HEK293 (cell line): ENCODE data around the gene CEP68.

Source experiments
- CTCF ChIA-PET: fragments of 350-600 bp; formaldehyde crosslinking; extraction: SDS; loops from one replicate; lab custom pipeline; 2021; ENCODE audit warnings: antibody characterized with exemption; lab: Yijun Ruan, JAX
- POLR2A ChIA-PET: fragments of 300-600 bp; formaldehyde crosslinking; extraction: SDS; loops from one replicate; lab custom pipeline; 2020; ENCODE audit warnings: antibody characterized with exemption, inconsistent platforms; lab: Yijun Ruan, JAX
- H3K27ac ChIP-seq: fragments of 200-500 bp; sonication (Bioruptor generic); 2 replicates; pipeline ENCODE4 v1.5.1; 2014; ENCODE audit warnings: low read depth, low read length, control low read depth, inconsistent platforms; ENCODE audit errors: extremely low read depth
- H3K36me3 ChIP-seq, 2 experiments: fragments of 200-500 bp in 1 of 2; sonication (Bioruptor generic) in 1 of 2; 1 replicate in 1 of 2; 2 replicates in 1 of 2; pipeline ENCODE4 v1.5.1; 2014 to 2017; ENCODE audit warnings: inconsistent platforms in 2 of 2, low read length in 2 of 2; ENCODE audit not compliant: control insufficient read depth in 2 of 2, insufficient read depth in 1 of 2
- H3K4me1 ChIP-seq: fragments of 200-500 bp; sonication (Bioruptor generic); 2 replicates; pipeline ENCODE4 v1.5.1; 2014; ENCODE audit warnings: mild to moderate bottlenecking, low read length, inconsistent platforms; ENCODE audit not compliant: control insufficient read depth, insufficient read depth
- H3K4me3 ChIP-seq: 2 replicates; pipeline ENCODE4 v1.5.1; 2011; ENCODE audit warnings: low read depth, mild to moderate bottlenecking, control low read depth, low read length, moderate library complexity
- H3K9me3 ChIP-seq: fragments of 200-500 bp; sonication (Bioruptor generic); 2 replicates; pipeline ENCODE4 v1.5.1; 2014; ENCODE audit warnings: low read depth, low read length, inconsistent platforms; ENCODE audit not compliant: control insufficient read depth, insufficient read depth
- GLI2 ChIP-seq: fragments of 450-650 bp; formaldehyde crosslinking; IDR thresholded peaks from 2 replicates; pipeline ENCODE4; 2017; ENCODE audit warnings: missing biosample characterization, missing genetic modification characterization, low read depth, borderline replicate concordance
- GLIS1 ChIP-seq: fragments of 450-650 bp; formaldehyde crosslinking; IDR thresholded peaks from 2 replicates; pipeline ENCODE4 v1.5.1; 2016; ENCODE audit warnings: missing biosample characterization, missing genetic modification characterization
- KLF16 ChIP-seq: fragments of 450-650 bp; formaldehyde crosslinking; IDR thresholded peaks from 2 replicates; pipeline ENCODE4 v1.5.1; 2017; ENCODE audit warnings: missing biosample characterization, missing genetic modification characterization
- KLF17 ChIP-seq: fragments of 450-650 bp; formaldehyde crosslinking; IDR thresholded peaks from 2 replicates; pipeline ENCODE4 v1.5.1; 2016; ENCODE audit warnings: missing biosample characterization, missing genetic modification characterization
- MZF1 ChIP-seq: fragments of 450-650 bp; formaldehyde crosslinking; IDR thresholded peaks from 2 replicates; pipeline ENCODE4 v1.5.1; 2017; ENCODE audit warnings: missing biosample characterization, missing genetic modification characterization, borderline replicate concordance
- SCRT2 ChIP-seq: fragments of 450-650 bp; formaldehyde crosslinking; IDR thresholded peaks from 2 replicates; pipeline ENCODE4 v1.5.1; 2016; ENCODE audit warnings: missing biosample characterization, missing genetic modification characterization
- ZBTB17 ChIP-seq: fragments of 450-650 bp; formaldehyde crosslinking; IDR thresholded peaks from 2 replicates; pipeline ENCODE4 v1.5.1; 2016; ENCODE audit warnings: missing biosample characterization, missing genetic modification characterization
- ZBTB20 ChIP-seq: fragments of 450-650 bp; formaldehyde crosslinking; IDR thresholded peaks from 2 replicates; pipeline ENCODE4 v1.5.1; 2016; ENCODE audit warnings: missing biosample characterization, missing genetic modification characterization
- ZBTB21 ChIP-seq: fragments of 450-650 bp; formaldehyde crosslinking; IDR thresholded peaks from 2 replicates; pipeline ENCODE4 v1.5.1; 2017; ENCODE audit warnings: missing biosample characterization, missing genetic modification characterization
- ZIC2 ChIP-seq: fragments of 450-650 bp; formaldehyde crosslinking; IDR thresholded peaks from 2 replicates; pipeline ENCODE4 v1.5.1; 2016; ENCODE audit warnings: missing biosample characterization, missing genetic modification characterization
- ZNF114 ChIP-seq: fragments of 450-650 bp; formaldehyde crosslinking; IDR thresholded peaks from 2 replicates; pipeline ENCODE4 v1.5.0; 2017; ENCODE audit warnings: missing biosample characterization, missing genetic modification characterization
- ZNF132 ChIP-seq: fragments of 450-650 bp; formaldehyde crosslinking; IDR thresholded peaks from 2 replicates; pipeline ENCODE4 v1.5.1; 2017; ENCODE audit warnings: missing biosample characterization, missing genetic modification characterization, borderline replicate concordance
- ZNF133 ChIP-seq: fragments of 450-650 bp; formaldehyde crosslinking; IDR thresholded peaks from 2 replicates; pipeline ENCODE4 v1.5.1; 2016; ENCODE audit warnings: missing biosample characterization, missing genetic modification characterization
- ZNF140 ChIP-seq: fragments of 450-650 bp; formaldehyde crosslinking; IDR thresholded peaks from 2 replicates; pipeline ENCODE4 v1.5.1; 2016; ENCODE audit warnings: missing biosample characterization, missing genetic modification characterization
- ZNF311 ChIP-seq: fragments of 450-650 bp; formaldehyde crosslinking; IDR thresholded peaks from 2 replicates; pipeline ENCODE4 v1.5.1; 2017; ENCODE audit warnings: missing biosample characterization, missing genetic modification characterization, borderline replicate concordance
- ZNF354C ChIP-seq: fragments of 450-650 bp; formaldehyde crosslinking; IDR thresholded peaks from 2 replicates; pipeline ENCODE4 v1.5.1; 2016; ENCODE audit warnings: missing biosample characterization, missing genetic modification characterization, low read depth, borderline replicate concordance
- ZNF37A ChIP-seq: fragments of 450-650 bp; IDR thresholded peaks from 2 replicates; pipeline ENCODE4 v1.5.1; 2018; ENCODE audit warnings: missing biosample characterization, missing genetic modification characterization
- ZNF580 ChIP-seq: fragments of 450-650 bp; formaldehyde crosslinking; IDR thresholded peaks from 2 replicates; pipeline ENCODE4 v1.5.1; 2016; ENCODE audit warnings: missing biosample characterization, missing genetic modification characterization
- ZNF585B ChIP-seq: fragments of 450-650 bp; formaldehyde crosslinking; IDR thresholded peaks from 2 replicates; pipeline ENCODE4 v1.5.1; 2016; ENCODE audit warnings: missing biosample characterization, missing genetic modification characterization
- ZNF596 ChIP-seq: fragments of 450-650 bp; IDR thresholded peaks from 2 replicates; pipeline ENCODE4 v1.5.0; 2018; ENCODE audit warnings: missing biosample characterization, mild to moderate bottlenecking, missing genetic modification characterization, moderate library complexity
- ZNF610 ChIP-seq: fragments of 450-650 bp; formaldehyde crosslinking; IDR thresholded peaks from 2 replicates; pipeline ENCODE4 v1.5.1; 2016; ENCODE audit warnings: missing biosample characterization, missing genetic modification characterization, borderline replicate concordance
- ZSCAN23 ChIP-seq: fragments of 450-650 bp; formaldehyde crosslinking; IDR thresholded peaks from 2 replicates; pipeline ENCODE4 v1.5.1; 2016; ENCODE audit warnings: missing biosample characterization, missing genetic modification characterization
- ZSCAN30 ChIP-seq: fragments of 450-650 bp; IDR thresholded peaks from 2 replicates; pipeline ENCODE4 v1.5.1; 2018; ENCODE audit warnings: missing biosample characterization, mild to moderate bottlenecking, missing genetic modification characterization, moderate library complexity
- ZSCAN5A ChIP-seq: fragments of 450-650 bp; formaldehyde crosslinking; IDR thresholded peaks from 2 replicates; pipeline ENCODE4 v1.5.1; 2016; ENCODE audit warnings: missing biosample characterization, missing genetic modification characterization

The CEP68 gene

GRCh38 chr2:65071499-65072180 lies 15.4 kb downstream of the CEP68 start:
- 0 out of 2 replicates have a peak, but pooled peaks have one; percentile 23 for TF ChIP-seq ZBTB17 (tag by site-specific recombination)
- TF ChIP-seq ZNF114, result no peak
- no peak for TF ChIP-seq ZNF311
- ChIA-PET POLR2A (interaction anchor here (1.0 kb wide), 1 partner anchor 59 kb away, joined by 5 read pairs; the partner anchor contains the start of gene RAB1A), CTCF (interaction anchor here (0.9 to 1.9 kb wide), 4 partner anchors 15 to 158 kb away, joined by 3 to 8 read pairs (median 4); no protein-coding TSS in a partner anchor)
- peaks cover 9% of the 10 kb centered on the region; the same call in 1 of the 2 replicates for H3K4me1 ChIP-seq
- H3K36me3 ChIP-seq, result peaks cover 12 to 72% of the 10 kb centered on the region in 2 experiments
- no peak overlapping the region for H3K4me3 ChIP-seq
- H3K27ac ChIP-seq, result no peak overlapping the region
- no peaks in the 10 kb centered on the region for H3K9me3 ChIP-seq

- Histone ChIP-seq H3K36me3 (peaks cover 12 to 75% of the 10 kb centered on the region in 2 experiments), H3K9me3 (no peaks in the 10 kb centered on the region), H3K27ac (no peak overlapping the region), H3K4me1 (peaks cover 9% of the 10 kb centered on the region; the same call in 1 of the 2 replicates), H3K4me3 (no peak overlapping the region)
- ChIA-PET CTCF (interaction anchor here (1.9 kb wide), 1 partner anchor 97 kb away, joined by 8 read pairs; no protein-coding TSS in a partner anchor), POLR2A (no interaction called here)
- TF ChIP-seq ZNF132 (tag by site-specific recombination) (no peak), ZNF596 (tag by site-specific recombination) (no peak), ZBTB20 (no peak), ZSCAN23 (tag by site-specific recombination) (no peak)
These were observed 16.2 kb downstream of the CEP68 start for GRCh38 chr2:65072181-65072970.

GRCh38 chr2:65073879-65074565 lies 17.8 kb downstream of the CEP68 start:
- TF ChIP-seq ZNF37A (tag by site-specific recombination) (no peak), ZNF580 (tag by site-specific recombination) (no peak), ZNF610 (no peak), ZSCAN5A (tag by site-specific recombination) (no peak), ZNF133 (tag by site-specific recombination) (no peak), ZBTB21 (no peak)
- TF ChIP-seq, all 188 proteins: peak for 0
- peaks cover 9% of the 10 kb centered on the region; the same call in 1 of the 2 replicates for H3K4me1 ChIP-seq
- H3K4me3 ChIP-seq, result no peak overlapping the region
- H3K9me3 ChIP-seq, result no peaks in the 10 kb centered on the region
- ChIA-PET CTCF (interaction anchor here (0.7 to 1.7 kb wide), 4 partner anchors 38 to 176 kb away, joined by 3 to 4 read pairs (median 4); partner anchors contain the start of gene RAB1A), POLR2A (no interaction called here)
- H3K27ac ChIP-seq, result no peak overlapping the region
- peaks cover 12 to 89% of the 10 kb centered on the region in 2 experiments for H3K36me3 ChIP-seq

GRCh38 chr2:65075176-65075575 lies 19.0 kb downstream of the CEP68 start:
- ChIA-PET POLR2A (interaction anchor here (1.0 to 1.8 kb wide), 2 partner anchors 19 to 55 kb away, joined by 7 to 9 read pairs; partner anchors contain the start of genes CEP68 and RAB1A), CTCF (interaction anchor here (0.6 to 1.7 kb wide), 4 partner anchors 10 to 157 kb away, joined by 3 to 4 read pairs (median 4); no protein-coding TSS in a partner anchor)
- peaks cover 14 to 87% of the 10 kb centered on the region in 2 experiments for H3K36me3 ChIP-seq
- H3K27ac ChIP-seq, result peak overlapping the region; percentile 31; the same call in 1 of the 2 replicates
- H3K9me3 ChIP-seq, result no peaks in the 10 kb centered on the region
- no peak overlapping the region for H3K4me3 ChIP-seq
- H3K4me1 ChIP-seq, result peaks cover 9% of the 10 kb centered on the region; the same call in 1 of the 2 replicates
- TF ChIP-seq ZNF354C, result no peak
- no peak for TF ChIP-seq ZNF140 (tag by site-specific recombination)
- no peak for TF ChIP-seq ZSCAN30 (tag by site-specific recombination)
- TF ChIP-seq ZNF585B, result no peak
- no peak for TF ChIP-seq KLF17 (tag by site-specific recombination)
- TF ChIP-seq SCRT2 (tag by site-specific recombination), result no peak
- TF ChIP-seq GLIS1, result no peak
- TF ChIP-seq GLI2, result no peak
- no peak for TF ChIP-seq ZIC2
- no peak for TF ChIP-seq MZF1 (tag by site-specific recombination)
- TF ChIP-seq KLF16 (tag by site-specific recombination), result no peak
